K562 (cell line): ENCODE data around the gene NDUFAF2. TPM values are rescaled to one million over a fixed set of nuclear protein-coding genes. Genes with fewer than 3 reads are reported as not detected.

Experiments
- CBFB ChIP-seq: sonication (generic); formaldehyde crosslinking; IDR thresholded peaks from 2 replicates; pipeline ENCODE4 v1.4.0; 2020; ENCODE audit warnings: mild to moderate bottlenecking, missing genetic modification reagents
- CTBP1 ChIP-seq: fragments of 450-650 bp; IDR thresholded peaks from 2 replicates; pipeline ENCODE4 v1.6.1; 2016; ENCODE audit warnings: borderline replicate concordance
- ELK1 ChIP-seq: sonication (generic); formaldehyde crosslinking; IDR thresholded peaks from 2 replicates; pipeline ENCODE4 v1.8.1; 2022; ENCODE audit warnings: missing genetic modification reagents
- ETV1 ChIP-seq: fragments of 450-650 bp; conservative IDR thresholded peaks from 2 replicates; pipeline ENCODE4 v1.6.1; 2016; ENCODE audit warnings: missing genetic modification characterization, control low read depth, low read depth, missing compliant biosample characterization
- GABPA ChIP-seq: fragments of 200-800 bp; sonication (Bioruptor generic); conservative IDR thresholded peaks from 2 replicates; pipeline ENCODE4 v1.6.1; 2016; ENCODE audit warnings: low read depth, missing genetic modification characterization, missing compliant biosample characterization
- GABPB2 ChIP-seq: fragments of 250-450 bp; sonication (Bioruptor Pico); conservative IDR thresholded peaks from 2 replicates; pipeline ENCODE4 v1.5.1; 2021; ENCODE audit warnings: mild to moderate bottlenecking
- GTF2E2 ChIP-seq: fragments of 200-800 bp; sonication (Bioruptor generic); IDR thresholded peaks from 2 replicates; pipeline ENCODE4 v1.6.1; 2016; ENCODE audit warnings: missing genetic modification characterization, missing compliant biosample characterization
- MEIS2 ChIP-seq: fragments of 450-650 bp; IDR thresholded peaks from 2 replicates; pipeline ENCODE4 v1.6.1; 2014; ENCODE audit warnings: mild to moderate bottlenecking; ENCODE audit not compliant: partially characterized antibody
- NCOA4 ChIP-seq: fragments of 450-650 bp; IDR thresholded peaks from 2 replicates; pipeline ENCODE4 v1.6.1; 2018; ENCODE audit warnings: mild to moderate bottlenecking; ENCODE audit not compliant: partially characterized antibody
- PML ChIP-seq: IDR thresholded peaks from 2 replicates; pipeline ENCODE4 v1.6.1; 2012; ENCODE audit warnings: low read length, inconsistent platforms
- POLR2G ChIP-seq: fragments of 200-400 bp; formaldehyde crosslinking; IDR thresholded peaks from 2 replicates; pipeline ENCODE4 v1.6.1; 2017; ENCODE audit warnings: low read depth, mild to moderate bottlenecking, antibody characterized with exemption, low read length, moderate library complexity
- POLR2H ChIP-seq: IDR thresholded peaks from 2 replicates; pipeline ENCODE4 v1.6.1; 2016; ENCODE audit warnings: missing genetic modification characterization, low read depth, mild to moderate bottlenecking, control low read depth, missing compliant biosample characterization, moderate library complexity
- PTBP1 ChIP-seq: fragments of 200-400 bp; formaldehyde crosslinking; IDR thresholded peaks from 2 replicates; pipeline ENCODE4 v1.6.1; 2017; ENCODE audit warnings: low read depth, low read length
- PYGO2 ChIP-seq: fragments of 450-650 bp; IDR thresholded peaks from 2 replicates; pipeline ENCODE4 v1.6.1; 2016; ENCODE audit warnings: mild to moderate bottlenecking, missing genetic modification characterization, moderate library complexity, missing compliant biosample characterization
- SIRT6 ChIP-seq: IDR thresholded peaks from one replicate; pipeline ENCODE4 v1.6.1; 2012; ENCODE audit warnings: low read depth, mild to moderate bottlenecking, control low read depth, inconsistent platforms, low read length, moderate library complexity
- ZC3H11A ChIP-seq: IDR thresholded peaks from 2 replicates; pipeline ENCODE4 v1.6.1; 2012; ENCODE audit warnings: low read depth, low read length, improper control_type of control experiment
- ZFP30 ChIP-seq: fragments of 250-450 bp; sonication (Bioruptor Pico); IDR thresholded peaks from 2 replicates; pipeline ENCODE4 v1.8.0; 2022; ENCODE audit warnings: moderate library complexity, mild to moderate bottlenecking, inconsistent platforms, borderline replicate concordance
- ZKSCAN1 ChIP-seq: fragments of 150-350 bp; IDR thresholded peaks from 2 replicates; pipeline ENCODE4 v1.6.1; 2016; ENCODE audit warnings: low read depth, low read length
- ZKSCAN8 ChIP-seq: fragments of 200-800 bp; sonication (Bioruptor generic); IDR thresholded peaks from 2 replicates; pipeline ENCODE4 v1.6.1; 2016; ENCODE audit warnings: missing genetic modification characterization, missing compliant biosample characterization
- ZNF197 ChIP-seq: fragments of 200-800 bp; sonication (Bioruptor generic); IDR thresholded peaks from 2 replicates; pipeline ENCODE4 v1.6.1; 2016; ENCODE audit warnings: low read depth, missing genetic modification characterization, missing compliant biosample characterization
- ZNF253 ChIP-seq: fragments of 250-450 bp; sonication (Bioruptor Pico); conservative IDR thresholded peaks from 2 replicates; pipeline ENCODE4 v1.6.1; 2021; ENCODE audit warnings: mild to moderate bottlenecking
- ZNF324 ChIP-seq: fragments of 250-450 bp; sonication (Bioruptor Pico); IDR thresholded peaks from 2 replicates; pipeline ENCODE4 v1.4.0; 2020; ENCODE audit warnings: mild to moderate bottlenecking
- ZNF551 ChIP-seq: fragments of 250-450 bp; sonication (Bioruptor Pico); IDR thresholded peaks from 2 replicates; pipeline ENCODE4 v1.5.0; 2021; ENCODE audit warnings: mild to moderate bottlenecking, moderate library complexity
- ZNF778 ChIP-seq: fragments of 450-650 bp; formaldehyde crosslinking; IDR thresholded peaks from 2 replicates; pipeline ENCODE4 v1.4.0; 2020; ENCODE audit warnings: mild to moderate bottlenecking, moderate library complexity
- polyA plus RNA-seq, 8 experiments: library from polyadenylated mRNA; depleted of rRNA in 4 of 8; stranded (reverse) in 5 of 8; unstranded in 3 of 8; fragments of >200 nt; fragmentation: Nextera tagmentation in 2 of 8; fragmentation: Illumina TruSeq in 1 of 8; extraction: Ambion mirVana in 2 of 8; extraction: Trizol in 1 of 8; gene quantifications; 2 replicates each; pipeline versions ENCODE4 v1.2.1 to v1.2.3, GENCODE V29; 2011 to 2014; ENCODE audit warnings: inconsistent platforms in 1 of 8, missing spikeins in 1 of 8
- total RNA-seq, 7 experiments: library from RNA; depleted of rRNA in 6 of 7; stranded (reverse); fragments of >200 nt in 6 of 7; fragmentation: Illumina TruSeq in 2 of 7; extraction: Trizol in 2 of 7; gene quantifications; 2 replicates each; pipeline versions ENCODE4 v1.2.1 to v1.2.3, GENCODE V29; 2011 to 2021; ENCODE audit warnings: low replicate concordance in 1 of 7
- TF ChIP-seq, protein P1 (sequence below): conservative IDR thresholded peaks from 2 replicates; pipeline ENCODE4 v1.6.1; 2011; ENCODE audit warnings: low read depth, mild to moderate bottlenecking, low read length; ENCODE audit not compliant: control insufficient read depth
- TF ChIP-seq, protein P2 (sequence below), 2 experiments: IDR thresholded peaks in 1 of 2; conservative IDR thresholded peaks in 1 of 2; 2 replicates each; pipeline ENCODE4 v1.6.1; 2016; ENCODE audit warnings: low read depth in 2 of 2, mild to moderate bottlenecking in 1 of 2, missing compliant biosample characterization in 1 of 2, missing genetic modification characterization in 1 of 2, moderate library complexity in 1 of 2

The NDUFAF2 gene
- total and polyA plus RNA-seq, 9 of the 15 experiments (the other 6 are each of a cell fraction or from before 2014, with no cell fraction given) = 56.0 to 155 (median 95.9) TPM

- TF ChIP-seq NCOA4 (no peak), PML (no peak), GABPA (peak; percentile 68), CTBP1 (no peak), ZKSCAN1 (no peak), GTF2E2 (no peak), ETV1 (tag) (peak; percentile 58), GABPB2 (CRISPR knock-in tag) (no peak), ZKSCAN8 (CRISPR knock-in tag) (no peak), PYGO2 (tag) (no peak), ZNF778 (CRISPR knock-in tag) (no peak), CBFB (CRISPR knock-in tag) (no peak), ZNF324 (CRISPR knock-in tag) (no peak), ZFP30 (no peak), ZNF197 (no peak), PTBP1 (no peak), ZC3H11A (no peak), ZNF551 (CRISPR knock-in tag) (no peak), SIRT6 (no peak), ELK1 (no peak), ZNF253 (CRISPR knock-in tag) (no peak), MEIS2 (peak; percentile 79), POLR2G (no peak), POLR2H (tag) (no peak)
- TF ChIP-seq, protein P1, sequence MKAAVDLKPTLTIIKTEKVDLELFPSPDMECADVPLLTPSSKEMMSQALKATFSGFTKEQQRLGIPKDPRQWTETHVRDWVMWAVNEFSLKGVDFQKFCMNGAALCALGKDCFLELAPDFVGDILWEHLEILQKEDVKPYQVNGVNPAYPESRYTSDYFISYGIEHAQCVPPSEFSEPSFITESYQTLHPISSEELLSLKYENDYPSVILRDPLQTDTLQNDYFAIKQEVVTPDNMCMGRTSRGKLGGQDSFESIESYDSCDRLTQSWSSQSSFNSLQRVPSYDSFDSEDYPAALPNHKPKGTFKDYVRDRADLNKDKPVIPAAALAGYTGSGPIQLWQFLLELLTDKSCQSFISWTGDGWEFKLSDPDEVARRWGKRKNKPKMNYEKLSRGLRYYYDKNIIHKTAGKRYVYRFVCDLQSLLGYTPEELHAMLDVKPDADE = no peak
- TF ChIP-seq, protein P2, sequence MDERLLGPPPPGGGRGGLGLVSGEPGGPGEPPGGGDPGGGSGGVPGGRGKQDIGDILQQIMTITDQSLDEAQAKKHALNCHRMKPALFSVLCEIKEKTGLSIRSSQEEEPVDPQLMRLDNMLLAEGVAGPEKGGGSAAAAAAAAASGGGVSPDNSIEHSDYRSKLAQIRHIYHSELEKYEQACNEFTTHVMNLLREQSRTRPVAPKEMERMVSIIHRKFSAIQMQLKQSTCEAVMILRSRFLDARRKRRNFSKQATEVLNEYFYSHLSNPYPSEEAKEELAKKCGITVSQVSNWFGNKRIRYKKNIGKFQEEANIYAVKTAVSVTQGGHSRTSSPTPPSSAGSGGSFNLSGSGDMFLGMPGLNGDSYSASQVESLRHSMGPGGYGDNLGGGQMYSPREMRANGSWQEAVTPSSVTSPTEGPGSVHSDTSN (CRISPR knock-in tag; IDR thresholded peaks at IDR 0.05; ENCODE audit: low read depth) = no peak
- TF ChIP-seq, protein P2 (tag; conservative IDR thresholded peaks at IDR 0.05; ENCODE audit: low read depth) = peak; percentile 69
These were observed 237.4 kb downstream of the NDUFAF2 start (continued) for GRCh38 chr5:61182449-61182848.
